Neural cell (in vitro differentiated cells): ENCODE results near the gene TMEM151A. TPM values are rescaled to one million over a fixed set of nuclear protein-coding genes. Genes with fewer than 3 reads are reported as not detected.

ENCODE experiments used
- H2AFZ ChIP-seq: fragments of 200-600, 300-800 bp; sonication (generic), shearing (Covaris generic); 2 replicates; pipeline ENCODE4 v1.6.0; 2014; ENCODE audit warnings: low read depth, mild to moderate bottlenecking, antibody characterized with exemption, low read length, moderate library complexity
- H3F3A ChIP-seq: fragments of 200-600 bp; shearing (Covaris generic); 2 replicates; pipeline ENCODE4 v1.6.1; 2016; ENCODE audit warnings: mild to moderate bottlenecking, moderate library complexity, mixed read lengths, antibody characterized with exemption, low read length; ENCODE audit not compliant: insufficient read depth, poor library complexity, severe bottlenecking
- H3K27ac ChIP-seq: fragments of 200-600, 300-800 bp; sonication (generic), shearing (Covaris generic); 2 replicates; pipeline ENCODE4 v1.5.1; 2014; ENCODE audit warnings: mild to moderate bottlenecking, low read length, moderate library complexity
- H3K27me3 ChIP-seq: fragments of 300-800, 200-600 bp; sonication (generic), shearing (Covaris generic); 2 replicates; pipeline ENCODE4 v1.6.0; 2014; ENCODE audit warnings: mild to moderate bottlenecking, low read depth, low read length, moderate library complexity; ENCODE audit not compliant: insufficient read depth
- H3K36me3 ChIP-seq: fragments of 300-800, 200-600 bp; sonication (generic), shearing (Covaris generic); 2 replicates; pipeline ENCODE4 v1.5.1; 2014; ENCODE audit warnings: mild to moderate bottlenecking, antibody characterized with exemption, low read length, moderate library complexity; ENCODE audit not compliant: insufficient read depth
- H3K4me2 ChIP-seq: fragments of 300-800, 200-600 bp; sonication (generic), shearing (Covaris generic); 2 replicates; pipeline ENCODE4 v1.6.0; 2014; ENCODE audit warnings: mild to moderate bottlenecking, low read length
- H3K4me3 ChIP-seq: fragments of 300-800, 200-600 bp; sonication (generic), shearing (Covaris generic); 2 replicates; pipeline ENCODE4 v1.5.1; 2014; ENCODE audit warnings: mild to moderate bottlenecking, low read length, moderate library complexity
- H3K79me2 ChIP-seq: fragments of 200-600 bp; shearing (Covaris generic); replicated peaks from 2 replicates; pipeline ENCODE4 v1.6.0; 2014; ENCODE audit warnings: mild to moderate bottlenecking, low read length, moderate library complexity; ENCODE audit not compliant: insufficient read depth
- H3K9ac ChIP-seq: fragments of 300-800, 200-600 bp; sonication (generic), shearing (Covaris generic); 2 replicates; pipeline ENCODE4 v1.6.1; 2016; ENCODE audit warnings: mild to moderate bottlenecking, low read length, mixed read lengths
- H3K9me2 ChIP-seq: fragments of 200-600 bp; shearing (Covaris generic); 2 replicates; pipeline ENCODE4 v1.6.1; 2016; ENCODE audit warnings: mild to moderate bottlenecking, low read length, mixed read lengths; ENCODE audit not compliant: insufficient read depth
- H3K9me3 ChIP-seq: fragments of 200-600, 300-800 bp; sonication (generic), shearing (Covaris generic); 2 replicates; pipeline ENCODE4 v1.6.1; 2016; ENCODE audit warnings: mild to moderate bottlenecking, mixed run types, low read length, moderate library complexity, mixed read lengths
- H4K20me1 ChIP-seq: fragments of 200-600 bp; shearing (Covaris generic); 2 replicates; pipeline ENCODE4 v1.6.1; 2016; ENCODE audit warnings: mild to moderate bottlenecking, mixed run types; ENCODE audit not compliant: insufficient read depth
- EP300 ChIP-seq: fragments of 450-650 bp; conservative IDR thresholded peaks from 2 replicates; pipeline ENCODE4 v1.6.1; 2014; ENCODE audit warnings: antibody characterized with exemption, mild to moderate bottlenecking, moderate library complexity; ENCODE audit not compliant: poor library complexity, severe bottlenecking
- EZH2 ChIP-seq: fragments of 200-600, 300-800 bp; shearing (Covaris generic), sonication (generic); IDR thresholded peaks from 2 replicates; pipeline ENCODE4 v1.6.1; 2014; ENCODE audit warnings: antibody characterized with exemption, low read length, borderline replicate concordance, mild to moderate bottlenecking; ENCODE audit not compliant: insufficient read depth, poor library complexity, severe bottlenecking
- MXI1 ChIP-seq: fragments of 450-650 bp; conservative IDR thresholded peaks from 2 replicates; pipeline ENCODE4 v1.6.1; 2014; ENCODE audit warnings: antibody characterized with exemption, mild to moderate bottlenecking; ENCODE audit not compliant: poor library complexity, severe bottlenecking
- POLR2AphosphoS5 ChIP-seq: IDR thresholded peaks from 2 replicates; pipeline ENCODE4 v1.6.1; 2012
- RAD21 ChIP-seq: fragments of 450-650 bp; conservative IDR thresholded peaks from 2 replicates; pipeline ENCODE4 v1.6.1; 2014; ENCODE audit warnings: antibody characterized with exemption, mild to moderate bottlenecking, moderate library complexity
- SMC3 ChIP-seq: fragments of 450-650 bp; conservative IDR thresholded peaks from 2 replicates; pipeline ENCODE4 v1.6.1; 2014; ENCODE audit warnings: antibody characterized with exemption, mild to moderate bottlenecking, moderate library complexity; ENCODE audit not compliant: poor library complexity
- TAF1 ChIP-seq: IDR thresholded peaks from 2 replicates; pipeline ENCODE4 v1.6.1; 2012; ENCODE audit warnings: low read depth
- polyA plus RNA-seq: library from polyadenylated mRNA; depleted of rRNA; stranded (reverse); fragments of >200 nt; gene quantifications from 2 replicates; pipeline ENCODE4 v1.2.3, GENCODE V29; 2014
- TF ChIP-seq, protein P1 (sequence below): IDR thresholded peaks from 2 replicates; pipeline ENCODE4 v1.6.1; 2012; ENCODE audit warnings: borderline replicate concordance
- TF ChIP-seq, protein P2 (sequence below): fragments of 450-650 bp; IDR thresholded peaks from 2 replicates; pipeline ENCODE4 v1.5.1; 2014; ENCODE audit warnings: antibody characterized with exemption, mild to moderate bottlenecking, moderate library complexity; ENCODE audit not compliant: poor library complexity, severe bottlenecking

Gene TMEM151A
- polyA plus RNA-seq, 1 donor from 2014 or later = 5.3 TPM

DNA sequence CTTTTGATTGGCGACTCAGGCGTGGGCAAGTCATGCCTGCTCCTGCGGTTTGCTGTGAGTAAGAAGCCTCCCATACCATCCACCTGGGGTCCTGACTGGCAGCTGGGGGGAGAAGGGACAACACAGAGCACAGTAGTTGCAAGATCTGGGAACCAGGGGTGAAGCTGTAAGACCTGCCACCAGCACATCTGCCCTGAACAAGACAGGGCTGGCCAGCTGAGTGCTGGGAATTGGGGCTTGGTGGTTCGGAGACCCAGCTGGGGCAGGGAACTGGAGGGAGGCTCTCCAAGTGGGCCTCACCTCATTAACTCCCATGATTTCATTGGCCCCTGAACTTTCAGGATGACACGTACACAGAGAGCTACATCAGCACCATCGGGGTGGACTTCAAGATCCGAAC, 19.9 kb upstream of the TMEM151A start:
- TF ChIP-seq EZH2 = no peak
- TF ChIP-seq, protein P1, sequence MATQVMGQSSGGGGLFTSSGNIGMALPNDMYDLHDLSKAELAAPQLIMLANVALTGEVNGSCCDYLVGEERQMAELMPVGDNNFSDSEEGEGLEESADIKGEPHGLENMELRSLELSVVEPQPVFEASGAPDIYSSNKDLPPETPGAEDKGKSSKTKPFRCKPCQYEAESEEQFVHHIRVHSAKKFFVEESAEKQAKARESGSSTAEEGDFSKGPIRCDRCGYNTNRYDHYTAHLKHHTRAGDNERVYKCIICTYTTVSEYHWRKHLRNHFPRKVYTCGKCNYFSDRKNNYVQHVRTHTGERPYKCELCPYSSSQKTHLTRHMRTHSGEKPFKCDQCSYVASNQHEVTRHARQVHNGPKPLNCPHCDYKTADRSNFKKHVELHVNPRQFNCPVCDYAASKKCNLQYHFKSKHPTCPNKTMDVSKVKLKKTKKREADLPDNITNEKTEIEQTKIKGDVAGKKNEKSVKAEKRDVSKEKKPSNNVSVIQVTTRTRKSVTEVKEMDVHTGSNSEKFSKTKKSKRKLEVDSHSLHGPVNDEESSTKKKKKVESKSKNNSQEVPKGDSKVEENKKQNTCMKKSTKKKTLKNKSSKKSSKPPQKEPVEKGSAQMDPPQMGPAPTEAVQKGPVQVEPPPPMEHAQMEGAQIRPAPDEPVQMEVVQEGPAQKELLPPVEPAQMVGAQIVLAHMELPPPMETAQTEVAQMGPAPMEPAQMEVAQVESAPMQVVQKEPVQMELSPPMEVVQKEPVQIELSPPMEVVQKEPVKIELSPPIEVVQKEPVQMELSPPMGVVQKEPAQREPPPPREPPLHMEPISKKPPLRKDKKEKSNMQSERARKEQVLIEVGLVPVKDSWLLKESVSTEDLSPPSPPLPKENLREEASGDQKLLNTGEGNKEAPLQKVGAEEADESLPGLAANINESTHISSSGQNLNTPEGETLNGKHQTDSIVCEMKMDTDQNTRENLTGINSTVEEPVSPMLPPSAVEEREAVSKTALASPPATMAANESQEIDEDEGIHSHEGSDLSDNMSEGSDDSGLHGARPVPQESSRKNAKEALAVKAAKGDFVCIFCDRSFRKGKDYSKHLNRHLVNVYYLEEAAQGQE = no peak
- H3K9ac ChIP-seq = no peak overlapping the region
- H3K4me2 ChIP-seq = no peak overlapping the region
- H3K4me3 ChIP-seq = no peak overlapping the region
- no peak overlapping the region for H3K27ac ChIP-seq
- no peaks in the 10 kb centered on the region for H3K9me2 ChIP-seq
- no peak overlapping the region for H2AFZ ChIP-seq
- no peaks in the 10 kb centered on the region for H3F3A ChIP-seq
- no peaks in the 10 kb centered on the region for H3K36me3 ChIP-seq
- H3K79me2 ChIP-seq = peaks cover 20% of the 10 kb centered on the region
- H4K20me1 ChIP-seq = no peaks in the 10 kb centered on the region
- H3K27me3 ChIP-seq = no peaks in the 10 kb centered on the region
- no peaks in the 10 kb centered on the region for H3K9me3 ChIP-seq

DNA sequence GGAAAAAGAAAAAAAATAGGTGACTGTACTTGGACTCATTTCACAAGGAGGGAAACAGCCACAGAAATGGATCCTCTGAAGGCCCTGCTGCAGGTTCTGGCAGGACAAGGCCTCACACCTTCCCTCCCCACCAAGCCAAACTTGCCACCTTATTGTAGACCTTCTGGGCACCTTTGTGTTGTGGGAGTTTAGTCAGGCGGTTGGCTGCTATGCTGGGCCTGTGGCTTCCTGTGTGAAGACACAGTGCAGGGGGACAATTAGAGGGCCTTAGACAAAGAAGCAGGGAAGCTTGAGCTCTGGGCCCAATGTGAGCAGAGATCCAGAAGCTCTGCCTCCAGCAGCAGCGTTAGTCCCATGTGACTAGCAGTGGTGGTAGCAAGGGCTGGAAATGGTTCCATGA, 19.1 kb upstream of the TMEM151A start:
- Histone ChIP-seq H3K9me2 (no peaks in the 10 kb centered on the region), H3K79me2 (peaks cover 28% of the 10 kb centered on the region), H4K20me1 (no peaks in the 10 kb centered on the region), H3F3A (no peaks in the 10 kb centered on the region), H3K9ac (no peak overlapping the region), H3K9me3 (no peaks in the 10 kb centered on the region), H2AFZ (no peak overlapping the region), H3K4me3 (no peak overlapping the region), H3K4me2 (no peak overlapping the region), H3K36me3 (no peaks in the 10 kb centered on the region), H3K27me3 (no peaks in the 10 kb centered on the region), H3K27ac (no peak overlapping the region)
- TF ChIP-seq, protein P1 = no peak
- TF ChIP-seq, protein P2, sequence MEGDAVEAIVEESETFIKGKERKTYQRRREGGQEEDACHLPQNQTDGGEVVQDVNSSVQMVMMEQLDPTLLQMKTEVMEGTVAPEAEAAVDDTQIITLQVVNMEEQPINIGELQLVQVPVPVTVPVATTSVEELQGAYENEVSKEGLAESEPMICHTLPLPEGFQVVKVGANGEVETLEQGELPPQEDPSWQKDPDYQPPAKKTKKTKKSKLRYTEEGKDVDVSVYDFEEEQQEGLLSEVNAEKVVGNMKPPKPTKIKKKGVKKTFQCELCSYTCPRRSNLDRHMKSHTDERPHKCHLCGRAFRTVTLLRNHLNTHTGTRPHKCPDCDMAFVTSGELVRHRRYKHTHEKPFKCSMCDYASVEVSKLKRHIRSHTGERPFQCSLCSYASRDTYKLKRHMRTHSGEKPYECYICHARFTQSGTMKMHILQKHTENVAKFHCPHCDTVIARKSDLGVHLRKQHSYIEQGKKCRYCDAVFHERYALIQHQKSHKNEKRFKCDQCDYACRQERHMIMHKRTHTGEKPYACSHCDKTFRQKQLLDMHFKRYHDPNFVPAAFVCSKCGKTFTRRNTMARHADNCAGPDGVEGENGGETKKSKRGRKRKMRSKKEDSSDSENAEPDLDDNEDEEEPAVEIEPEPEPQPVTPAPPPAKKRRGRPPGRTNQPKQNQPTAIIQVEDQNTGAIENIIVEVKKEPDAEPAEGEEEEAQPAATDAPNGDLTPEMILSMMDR = no peak
- TF ChIP-seq TAF1 = no peak
- no peak for TF ChIP-seq POLR2AphosphoS5
- no peak for TF ChIP-seq SMC3
- no peak for TF ChIP-seq EP300
- no peak for TF ChIP-seq RAD21
- TF ChIP-seq MXI1 = no peak
- no peak for TF ChIP-seq EZH2
